Right ventricle myocardium superior (tissue), 1 donor: ENCODE measurements around the gene DLG1. TPM values are rescaled to one million over a fixed set of nuclear protein-coding genes. Genes with fewer than 3 reads are reported as not detected.

ENCODE experiments used
- ATAC-seq: fragments of 200-7000 bp; cut with Tn5 transposase; one replicate; pipeline ENCODE4 v1.9.1; 2020; ENCODE audit warnings: mild to moderate bottlenecking; ENCODE audit not compliant: poor library complexity
- DNase-seq: peaks from one replicate; pipeline ENCODE4 v3.0.0-alpha.2; 2020
- intact Hi-C: fragments of 100-400 bp; cut with DNase I; formaldehyde crosslinking; loops from one replicate; pipeline ENCODE4 v1.11.2; 2022
- total RNA-seq: library from RNA; stranded (reverse); fragmentation: NEBNext Ultra II Directional; extraction: Animal tissue kit (Norgen Biotek cat#: 25700); gene quantifications from one replicate; pipeline ENCODE4 v1.2.1, GENCODE V29; 2021
- donor health status: DM: no; HTN: yes; CAD: no; lungs with severe emphysema.

DLG1 gene
- total RNA-seq, 1 donor from 2014 or later = 40.7 TPM

DNA sequence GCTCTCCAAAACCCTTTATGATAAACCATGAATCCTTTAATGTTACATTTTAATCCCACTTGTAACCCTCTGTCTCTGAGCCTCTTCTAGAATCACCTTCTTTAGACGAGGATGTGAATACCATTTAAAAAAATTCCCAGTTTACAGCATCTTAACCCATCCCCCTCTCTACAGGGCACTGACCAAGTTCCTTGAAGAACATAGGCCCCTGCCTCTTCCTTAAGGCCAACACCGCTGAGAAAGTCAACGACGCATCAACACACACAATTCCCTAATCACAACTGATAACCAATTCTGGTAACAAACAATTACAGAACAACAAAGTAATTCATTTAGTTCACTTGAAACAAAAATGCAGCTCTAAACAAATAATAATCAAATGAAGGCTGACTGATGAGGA, 130.3 kb downstream of the DLG1 start:
- ATAC-seq (no peak), DNase-seq (no peak)
- intact Hi-C loops = no loop called here

DNA sequence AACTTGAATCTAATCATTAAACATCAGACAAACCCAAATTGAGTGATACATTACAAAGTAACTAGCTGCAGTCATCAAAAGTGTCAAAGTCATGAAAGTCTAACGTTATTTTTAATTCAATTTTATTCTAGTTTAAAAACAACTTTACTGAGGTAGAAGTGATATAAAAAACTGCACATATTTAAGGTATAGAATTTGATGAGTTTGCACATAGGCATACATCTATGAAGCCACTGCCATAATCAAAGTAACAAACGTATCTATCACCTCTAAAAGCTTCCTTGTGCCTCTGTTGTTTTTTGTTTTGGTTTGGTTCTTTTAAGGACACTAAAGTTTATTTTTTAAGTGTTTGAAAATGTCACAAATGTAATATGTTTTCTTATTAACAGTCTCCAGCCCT, 130.9 kb downstream of the DLG1 start:
- intact Hi-C loops = no loop called here
- DNase-seq (no peak), ATAC-seq (no peak)

DNA sequence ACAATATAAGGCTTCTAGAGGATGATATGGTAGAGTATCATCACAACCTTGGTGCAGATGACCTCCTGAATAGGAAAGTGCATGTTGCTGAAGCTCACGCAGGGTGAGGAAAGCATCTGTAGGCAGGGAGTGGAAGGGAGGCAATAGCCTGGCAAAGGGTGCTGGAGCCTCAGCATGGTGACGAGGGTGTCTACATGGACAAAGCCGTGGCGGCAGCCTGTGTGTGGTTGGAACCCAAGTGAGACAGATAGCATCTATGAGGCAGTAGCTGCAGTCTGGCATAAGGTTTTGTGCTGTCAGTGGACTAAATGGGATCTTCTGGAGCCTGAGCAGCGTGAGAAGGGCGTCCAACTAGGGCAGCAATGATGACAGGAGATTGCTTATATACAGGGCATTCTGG, 132.5 kb downstream of the DLG1 start:
- ATAC-seq (no peak), DNase-seq (no peak)
- intact Hi-C loops = no loop called here

DNA sequence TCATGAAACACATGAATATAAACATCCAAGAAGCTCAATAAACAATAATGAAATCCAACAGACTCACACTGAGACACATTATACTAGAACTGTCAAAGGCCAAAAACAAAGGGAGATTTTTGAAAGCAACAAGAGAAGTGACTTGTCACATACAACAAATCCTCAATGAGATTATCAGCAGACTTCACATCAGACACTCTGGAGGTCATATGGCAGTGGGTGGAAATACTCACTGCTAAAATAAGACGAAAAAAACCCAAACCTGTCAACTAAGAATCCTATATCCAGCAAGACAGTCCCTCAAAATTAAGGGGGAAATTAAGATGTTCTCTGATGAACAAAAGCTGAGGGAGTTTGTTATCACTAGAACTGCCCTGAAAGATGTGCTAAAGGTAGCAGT, 143.4 kb downstream of the DLG1 start:
- DNase-seq = no peak
- intact Hi-C loops = no loop called here
- ATAC-seq = no peak

DNA sequence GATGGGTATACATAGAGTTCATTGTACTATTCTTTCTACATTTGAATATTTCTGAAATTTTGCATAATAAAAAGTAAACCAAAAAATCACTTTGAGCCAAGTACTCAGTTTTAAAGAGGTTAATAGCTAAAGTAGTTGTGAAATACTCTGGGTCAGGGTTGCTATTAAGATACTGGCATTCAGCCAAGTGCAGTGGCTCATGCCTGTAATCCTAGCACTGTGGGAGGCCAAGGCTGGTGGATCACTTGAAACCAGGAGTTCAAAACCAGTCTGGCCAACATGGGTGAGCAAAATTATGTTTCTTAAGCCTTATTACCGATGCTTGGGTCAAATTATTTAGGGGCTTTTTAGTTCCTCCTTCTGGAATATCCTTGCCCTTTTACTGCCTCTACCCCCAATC, 146.8 kb downstream of the DLG1 start:
- intact Hi-C loops = no loop called here
- ATAC-seq = peak; percentile 87
- DNase-seq = peak; percentile 42

DNA sequence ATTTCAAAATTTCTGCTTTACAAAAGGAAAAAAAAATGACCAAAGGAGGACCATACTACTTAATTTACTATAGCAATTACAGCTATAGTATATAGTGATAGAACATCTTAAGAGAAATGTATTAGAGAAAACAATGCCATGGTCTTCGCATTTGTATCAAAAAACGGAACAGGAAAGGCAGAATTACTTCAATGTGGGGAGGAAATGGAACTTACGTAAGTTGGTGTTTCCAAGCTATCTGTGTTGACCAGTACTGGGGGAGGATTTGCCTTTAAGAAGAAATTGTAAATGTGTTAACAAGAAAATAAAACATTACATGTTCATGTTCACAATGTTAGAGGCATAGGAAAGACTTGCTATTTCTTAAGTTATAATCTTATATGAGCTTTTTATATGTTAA, 148.9 kb downstream of the DLG1 start:
- intact Hi-C loops = no loop called here
- DNase-seq (no peak), ATAC-seq (no peak)

DNA sequence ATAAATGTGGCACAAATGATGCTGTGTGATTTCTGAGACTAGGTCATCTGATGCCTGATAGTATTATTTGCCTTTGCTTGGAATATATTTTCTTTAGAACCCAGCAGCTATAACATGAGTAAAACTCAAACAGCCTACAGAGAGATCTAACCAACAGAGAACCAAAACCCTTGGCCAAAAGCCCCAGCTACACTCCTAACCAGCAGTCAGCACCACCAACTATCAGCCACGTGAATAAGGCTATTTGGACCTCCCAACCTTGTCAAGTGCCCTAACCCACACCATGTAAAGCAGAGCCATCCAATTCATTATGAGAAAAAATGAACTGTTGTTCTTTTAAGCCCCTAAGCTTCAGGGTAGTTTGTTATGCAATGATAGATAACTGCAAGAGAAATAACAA, 154.2 kb downstream of the DLG1 start:
- intact Hi-C loops = no loop called here
- DNase-seq (no peak), ATAC-seq (no peak)

DNA sequence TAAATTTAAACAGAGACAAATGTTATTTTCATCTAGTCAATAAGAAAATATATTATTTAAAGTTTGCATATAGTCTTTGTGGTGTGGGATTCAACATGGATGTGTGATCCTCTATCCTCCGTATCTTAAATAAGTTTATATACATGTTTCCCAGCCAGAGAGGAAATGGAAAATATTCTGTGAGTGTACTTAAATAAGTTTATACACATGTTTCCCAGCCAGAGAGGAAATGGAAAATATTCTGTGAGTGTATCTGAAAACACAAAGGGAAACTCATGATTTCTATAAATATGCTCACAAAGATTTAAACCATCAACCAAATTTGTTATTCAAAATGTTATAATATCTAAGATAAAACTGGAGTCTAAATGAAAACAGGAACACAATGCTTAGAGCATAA, 158.8 kb downstream of the DLG1 start:
- DNase-seq = no peak
- intact Hi-C loops = no loop called here
- ATAC-seq = no peak

DNA sequence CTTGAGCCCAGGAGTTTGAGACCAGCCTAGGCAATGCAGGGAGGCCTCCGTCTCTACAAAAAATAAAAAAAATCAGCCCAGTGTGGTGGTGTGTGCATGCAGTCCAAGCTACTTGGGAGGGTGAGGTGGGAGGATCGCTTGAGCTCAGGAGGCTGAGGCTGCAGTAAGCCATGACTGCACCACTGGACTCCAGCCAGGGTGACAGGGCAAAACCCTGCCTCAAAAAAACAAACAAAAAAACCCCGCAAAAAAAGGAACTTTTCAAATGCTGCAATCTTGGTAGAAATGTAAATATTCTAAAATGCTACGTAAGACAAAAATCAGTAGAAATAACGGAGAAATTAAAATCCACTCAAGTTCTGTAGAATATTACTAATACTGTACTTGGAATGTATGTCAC, 160.7 kb downstream of the DLG1 start:
- peak; percentile 63 for DNase-seq
- no peak for ATAC-seq
- intact Hi-C loops = no loop called here

DNA sequence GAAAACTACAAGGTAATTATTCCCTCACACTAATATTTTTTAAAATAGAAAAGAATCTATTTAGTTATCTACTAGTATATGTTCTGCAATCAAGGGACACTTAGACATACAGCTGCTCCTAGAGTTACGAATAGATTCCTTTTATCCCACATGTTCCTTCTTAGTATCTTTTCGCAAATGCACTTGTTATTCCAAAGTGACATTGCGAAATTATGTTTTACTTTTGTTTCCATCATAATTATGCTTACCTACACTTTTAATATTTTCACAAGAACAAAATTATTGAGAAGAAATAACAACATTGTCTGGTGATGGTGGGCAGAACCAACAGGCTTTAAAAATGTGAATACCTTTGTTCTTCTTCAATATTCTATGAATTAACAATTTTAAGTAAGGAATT, 161.7 kb downstream of the DLG1 start:
- DNase-seq (no peak), ATAC-seq (no peak)
- intact Hi-C loops = no loop called here

DNA sequence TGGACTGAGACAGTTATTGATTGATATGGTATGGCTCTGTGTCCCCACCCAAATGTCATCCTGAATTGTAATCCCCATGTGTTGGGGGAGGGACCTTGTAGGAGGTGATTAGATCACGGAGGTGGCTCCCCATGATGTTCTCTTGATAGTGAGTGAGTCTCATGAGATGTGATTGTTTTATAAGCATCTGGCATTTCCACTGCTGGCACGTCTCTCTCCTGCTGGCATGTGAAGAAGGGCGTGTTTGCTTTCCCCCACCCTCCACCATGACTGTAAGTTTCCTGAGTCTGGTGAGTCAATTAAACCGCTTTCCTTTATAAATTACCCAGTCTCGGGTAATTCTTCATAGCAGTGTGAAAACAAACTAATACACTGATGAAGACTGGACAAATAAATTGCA, 163.2 kb downstream of the DLG1 start:
- ATAC-seq = no peak
- intact Hi-C loops = no loop called here
- no peak for DNase-seq

DNA sequence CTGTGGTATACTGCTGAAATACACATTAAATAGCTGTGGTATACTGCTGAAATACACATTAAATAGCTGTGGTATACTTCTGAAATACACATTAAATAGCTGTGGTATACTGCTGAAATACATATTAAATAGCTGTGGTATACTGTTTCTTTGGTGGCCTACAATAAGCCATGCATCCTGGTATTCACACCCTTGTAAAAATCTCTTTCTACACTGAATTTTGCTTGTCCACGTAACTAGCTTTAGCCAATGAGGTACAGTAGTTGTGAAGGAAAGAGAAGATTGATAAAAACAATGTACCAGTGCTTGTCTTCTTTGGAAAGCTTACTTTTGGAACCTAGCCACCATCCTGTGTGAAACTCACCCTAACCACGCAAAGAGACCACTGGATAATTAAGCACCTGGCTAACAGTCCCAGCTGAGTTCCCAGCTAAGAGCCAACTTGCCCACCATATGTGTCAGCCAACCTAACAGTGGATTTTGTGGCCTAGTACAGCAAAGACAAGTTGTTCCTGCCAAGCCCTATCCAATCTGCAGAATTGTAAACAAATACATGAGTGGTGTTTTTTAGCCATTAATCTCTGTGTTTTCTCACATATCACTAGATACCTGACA, 165.4 kb downstream of the DLG1 start:
- DNase-seq (no peak), ATAC-seq (no peak)
- intact Hi-C loops = no loop called here

DNA sequence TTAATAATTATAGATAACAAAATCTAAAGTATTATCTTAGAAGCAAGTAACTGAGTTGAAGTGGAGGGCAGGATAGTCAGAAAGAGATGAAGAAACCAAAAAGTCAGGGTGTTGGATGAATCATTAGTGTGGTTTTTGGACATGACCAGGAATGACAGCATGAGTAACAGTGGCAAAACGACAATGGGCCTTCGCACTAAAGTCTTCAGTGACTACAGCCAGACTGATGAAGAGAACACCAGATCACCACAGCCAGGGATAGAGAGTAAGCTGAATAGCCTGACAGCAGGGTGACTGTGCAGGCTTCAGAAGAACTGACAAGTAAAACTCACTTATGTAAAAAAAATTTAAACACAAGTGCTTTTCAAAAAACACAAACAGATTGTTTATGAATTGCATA, 172.8 kb downstream of the DLG1 start:
- intact Hi-C loops = no loop called here
- no peak for ATAC-seq
- no peak for DNase-seq

DNA sequence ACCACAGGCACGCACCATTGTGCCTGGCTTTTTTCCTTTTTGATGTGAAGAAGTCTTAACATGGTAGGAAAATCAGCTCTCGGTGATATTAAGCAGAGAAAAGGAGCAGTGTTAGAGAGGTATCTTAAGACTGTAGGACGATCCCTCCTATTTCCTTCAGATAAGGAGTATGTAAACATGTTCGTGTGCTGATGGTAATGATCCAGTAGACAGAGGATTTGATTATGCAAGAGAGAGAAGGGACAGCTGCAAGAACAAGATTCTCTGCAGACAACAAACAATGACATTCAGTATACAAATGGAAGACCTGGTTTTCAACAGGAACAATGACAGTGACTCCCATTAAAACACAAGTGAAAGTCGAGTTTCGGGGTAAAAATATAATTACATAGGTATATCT, 173.7 kb downstream of the DLG1 start:
- no peak for ATAC-seq
- no peak for DNase-seq
- intact Hi-C loops = no loop called here

DNA sequence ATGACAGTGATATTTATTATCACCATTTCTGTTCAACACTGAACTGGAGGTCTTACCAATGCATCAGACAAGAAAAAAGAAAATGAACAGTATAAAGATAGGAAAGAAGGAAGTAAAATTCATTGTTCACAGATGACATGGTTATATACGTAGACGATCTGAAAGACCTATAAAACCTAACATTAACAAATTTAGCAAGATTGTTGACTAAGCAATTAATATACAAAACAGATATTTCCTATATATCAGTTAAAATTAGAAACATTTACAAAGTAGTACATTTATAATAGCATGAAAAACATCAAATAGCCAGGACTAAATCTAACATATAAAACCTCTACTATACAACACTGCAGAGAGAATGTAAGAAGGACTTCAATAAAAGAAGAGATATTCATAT, 176.0 kb downstream of the DLG1 start:
- no peak for ATAC-seq
- intact Hi-C loops = no loop called here
- no peak for DNase-seq

DNA sequence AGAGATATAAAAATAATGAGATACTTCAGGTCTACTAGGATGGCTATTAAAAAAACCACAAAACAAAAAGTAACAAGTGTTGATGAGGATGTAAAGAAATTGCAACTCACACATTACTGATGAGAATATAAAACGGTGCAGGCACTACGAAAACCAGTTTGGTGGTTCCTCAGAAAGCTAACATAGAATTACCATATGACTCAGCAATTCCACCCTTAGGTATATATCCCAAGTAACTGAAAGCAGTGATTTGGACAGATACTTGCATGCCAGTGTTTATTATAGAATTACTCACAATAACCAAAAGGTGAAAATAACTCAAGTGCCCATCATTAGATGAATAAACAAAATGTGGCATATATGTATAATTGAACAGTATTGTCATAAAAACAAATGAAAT, 181.3 kb downstream of the DLG1 start:
- intact Hi-C loops = no loop called here
- DNase-seq (no peak), ATAC-seq (no peak)

DNA sequence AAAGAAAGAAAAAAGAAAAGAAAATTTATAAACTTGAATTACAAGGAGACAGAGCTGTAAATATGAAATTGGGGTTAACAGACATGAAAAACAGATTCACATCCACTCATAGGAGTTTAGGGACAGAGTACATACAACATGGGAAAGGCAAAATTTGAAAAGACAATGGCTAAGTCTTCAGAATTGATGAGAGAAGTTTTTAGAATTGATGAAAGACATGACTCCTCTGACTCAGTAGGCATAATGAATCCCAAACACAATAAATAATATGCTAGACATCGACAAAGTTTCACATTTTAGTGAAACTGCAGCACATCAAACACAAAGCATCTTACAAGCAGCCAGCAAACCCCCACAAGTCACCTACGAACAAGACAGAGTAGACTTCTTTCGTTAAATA, 184.4 kb downstream of the DLG1 start:
- ATAC-seq (no peak), DNase-seq (no peak)
- intact Hi-C loops = no loop called here

DNA sequence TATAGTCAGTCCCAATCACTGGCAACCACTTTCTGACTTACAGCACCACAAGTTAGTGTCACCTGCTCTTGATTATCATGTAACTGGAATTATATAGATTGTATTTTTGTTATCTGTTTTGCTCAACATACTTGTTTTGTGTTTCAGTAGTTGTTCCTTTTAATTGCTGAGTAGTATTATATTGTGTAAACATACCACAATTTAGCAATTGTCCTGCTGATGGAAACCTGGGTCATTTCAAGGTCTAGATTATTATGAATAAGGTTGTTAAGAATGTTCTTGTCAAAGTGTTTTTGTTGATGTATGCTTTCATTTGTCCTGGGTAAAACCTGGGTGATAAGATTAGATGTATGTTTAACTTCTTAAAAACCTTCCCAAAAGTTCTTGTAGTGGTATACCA, 186.7 kb downstream of the DLG1 start:
- intact Hi-C loops = no loop called here
- DNase-seq (no peak), ATAC-seq (no peak)

DNA sequence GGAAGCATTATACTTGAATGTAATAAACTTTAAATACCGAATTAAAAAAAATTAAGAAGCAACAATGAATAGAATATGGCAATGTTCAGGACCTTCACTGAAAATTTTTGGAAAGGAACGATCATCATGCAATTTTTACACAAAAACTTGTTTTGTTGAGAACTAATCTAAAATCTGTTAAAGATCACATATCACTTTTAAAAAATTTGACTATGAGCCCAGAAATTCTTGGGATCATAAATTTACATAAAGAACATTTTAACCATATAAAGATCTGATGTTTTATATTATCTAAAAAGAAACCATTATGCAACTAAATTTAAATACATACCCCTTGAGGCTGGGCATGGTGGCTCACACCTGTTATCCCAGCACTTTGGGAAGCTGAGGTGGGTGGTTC, 192.6 kb downstream of the DLG1 start:
- ATAC-seq = no peak
- DNase-seq = no peak
- intact Hi-C loops = no loop called here

DNA sequence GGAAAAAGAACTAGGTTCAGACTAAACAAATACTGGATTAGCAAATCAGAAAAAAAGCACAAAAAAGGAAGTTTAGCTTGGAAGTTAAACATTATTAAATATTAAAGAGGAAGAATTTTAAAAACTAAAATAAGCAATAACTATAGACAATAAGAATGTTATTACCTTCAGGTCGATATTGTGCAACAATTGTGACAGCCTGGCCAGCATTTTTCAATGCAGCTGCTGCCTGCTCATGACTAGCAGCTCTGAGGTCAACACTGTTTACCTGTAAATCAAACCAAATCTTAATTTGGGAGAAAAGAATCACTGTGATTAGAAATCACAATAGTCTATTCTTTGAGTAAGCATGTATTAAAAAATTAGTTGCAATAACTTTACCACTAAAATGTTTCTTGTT, 193.7 kb downstream of the DLG1 start:
- intact Hi-C loops = no loop called here
- ATAC-seq = no peak
- no peak for DNase-seq

DNA sequence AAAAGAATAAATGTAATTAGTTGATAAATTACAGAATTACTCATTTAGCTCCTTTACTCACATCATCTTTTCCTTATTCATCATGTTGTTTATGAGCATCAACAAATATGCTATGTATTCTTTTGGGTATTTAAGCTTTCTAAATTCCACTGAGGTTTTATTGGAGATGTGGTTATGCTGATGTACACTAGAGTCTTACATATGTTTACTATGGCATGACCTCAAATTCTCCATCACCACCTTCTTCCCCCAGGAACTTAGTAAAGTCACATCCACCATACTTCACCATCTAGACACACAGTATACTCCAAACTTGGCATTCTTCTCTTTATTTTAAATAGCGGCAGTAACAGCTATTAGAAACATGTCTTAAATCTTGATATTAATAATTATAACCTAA, 194.6 kb downstream of the DLG1 start:
- intact Hi-C loops = no loop called here
- DNase-seq (no peak), ATAC-seq (no peak)

DNA sequence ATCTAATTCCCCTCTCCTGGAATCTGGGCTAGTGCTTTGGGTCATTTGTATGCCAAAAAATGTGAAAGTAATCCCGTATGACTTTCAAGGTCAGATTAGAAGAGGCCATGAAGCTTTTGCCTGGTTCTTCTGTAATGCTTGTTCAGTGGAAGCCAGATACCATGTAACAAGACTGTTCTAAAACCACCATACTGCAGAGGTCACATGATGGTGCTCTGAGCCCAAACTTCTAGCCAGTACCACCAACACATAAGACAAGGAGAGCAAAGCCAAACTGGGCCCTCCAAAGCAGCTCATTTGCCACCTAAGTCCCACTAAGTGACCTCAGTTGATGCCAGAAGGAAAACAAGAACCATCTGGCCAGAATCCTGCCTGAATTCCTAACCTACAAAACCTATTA, 204.5 kb downstream of the DLG1 start:
- intact Hi-C loops = no loop called here
- DNase-seq = no peak
- ATAC-seq = no peak
